NCI-H446 (cell line): ENCODE measurements around the gene CD84.
"Not testable (repeated sequence)": the region's sequence is repeated elsewhere in the genome, so short reads cannot be mapped to it uniquely, and the experiment has no call there.

Experiments used
- DNase-seq, 2 experiments: peaks; one replicate each; lab custom pipeline; 2025; lab: John Stamatoyannopoulos, UW

The CD84 gene

GRCh38 chr1:160579216-160579701 is at the start of gene CD84:
Gene CD84 (minus strand): TSS chr1:160579496. CDS start chr1:160579437, 59 bp downstream.
- no peak for DNase-seq

GRCh38 chr1:160628799-160629263 is 49.5 kb upstream of the CD84 start:
- no peak for DNase-seq

- DNase-seq = not testable (repeated sequence)
These were observed 48.5 kb upstream of the CD84 start for GRCh38 chr1:160627677-160628289.

GRCh38 chr1:160626509-160627342 is 47.4 kb upstream of the CD84 start:
- DNase-seq = no peak

GRCh38 chr1:160625725-160626498 is 46.6 kb upstream of the CD84 start:
- no peak for DNase-seq

GRCh38 chr1:160625321-160625720 is 46.0 kb upstream of the CD84 start:
- no peak for DNase-seq

- no peak for DNase-seq
These were observed 45.2 kb upstream of the CD84 start for GRCh38 chr1:160624464-160624863.

GRCh38 chr1:160623862-160624261 is 44.6 kb upstream of the CD84 start:
- DNase-seq = no peak

- DNase-seq = no peak
These were observed 43.9 kb upstream of the CD84 start for GRCh38 chr1:160623227-160623633.

- DNase-seq = no peak
These were observed 43.4 kb upstream of the CD84 start for GRCh38 chr1:160622501-160623226.

GRCh38 chr1:160621633-160622413 is 42.5 kb upstream of the CD84 start:
- no peak for DNase-seq

- DNase-seq = no peak
These were observed 41.8 kb upstream of the CD84 start for GRCh38 chr1:160620942-160621632.

GRCh38 chr1:160619742-160620277 is 40.5 kb upstream of the CD84 start:
- DNase-seq = no peak

- no peak for DNase-seq
These were observed 39.5 kb upstream of the CD84 start for GRCh38 chr1:160618763-160619274.

GRCh38 chr1:160618327-160618726 is 39.0 kb upstream of the CD84 start:
- no peak for DNase-seq

- DNase-seq = no peak
These were observed 36.4 kb upstream of the CD84 start for GRCh38 chr1:160615660-160616059.

- DNase-seq = no peak
These were observed 35.1 kb upstream of the CD84 start for GRCh38 chr1:160614410-160614809.

GRCh38 chr1:160612613-160613218 is 33.4 kb upstream of the CD84 start:
- DNase-seq = no peak

GRCh38 chr1:160610569-160611242 is 31.4 kb upstream of the CD84 start:
- no peak for DNase-seq
